Activated CD4-positive, alpha-beta memory T cell treated with anti-CD3 and anti-CD28 coated beads for 36 hours (primary cell): Measurements from ENCODE around the gene SCRG1. TPM values are rescaled to one million over a fixed set of nuclear protein-coding genes. Genes with fewer than 3 reads are reported as not detected.

ENCODE experiments used
- CTCF ChIA-PET: fragments of 350-600 bp; sonication (Branson Sonifier 250); formaldehyde crosslinking; loops from one replicate; lab custom pipeline; 2021; ENCODE audit warnings: antibody characterized with exemption, inconsistent platforms; lab: Charles Lee
- POLR2A ChIA-PET: fragments of 350-600 bp; sonication (Branson Sonifier 250); formaldehyde crosslinking; loops from one replicate; lab custom pipeline; 2021; ENCODE audit warnings: antibody characterized with exemption; lab: Charles Lee
- DNase-seq: peaks from one replicate; pipeline ENCODE4 v3.0.0-alpha.2; 2020
- H3K27ac Mint-ChIP-seq: one replicate; pipeline ENCODE4 v1.8.0; 2021; ENCODE audit warnings: mixed read lengths
- H3K27me3 Mint-ChIP-seq: one replicate; pipeline ENCODE4 v1.8.0; 2021; ENCODE audit warnings: mixed read lengths
- H3K36me3 Mint-ChIP-seq: one replicate; pipeline ENCODE4 v1.8.0; 2021; ENCODE audit warnings: mixed read lengths
- H3K4me1 Mint-ChIP-seq: one replicate; pipeline ENCODE4 v1.8.0; 2021; ENCODE audit warnings: low read depth, mixed read lengths
- H3K4me3 Mint-ChIP-seq: one replicate; pipeline ENCODE4 v1.8.0; 2021; ENCODE audit warnings: mild to moderate bottlenecking, mixed read lengths
- H3K9me3 Mint-ChIP-seq: one replicate; pipeline ENCODE4 v1.8.0; 2021; ENCODE audit warnings: mixed read lengths
- intact Hi-C: fragments of 100-400 bp; cut with micrococcal nuclease; formaldehyde crosslinking; loops from one replicate; pipeline ENCODE4 v1.15.1; 2023
- total RNA-seq, 2 experiments: library from RNA; stranded (reverse); gene quantifications; one replicate each; pipeline ENCODE4 v1.2.3, GENCODE V29; 2021

Gene SCRG1
- total RNA-seq, 2 experiments from 2014 or later: not detected

- CTCF ChIA-PET: interaction anchor here (1.0 kb wide), 1 partner anchor 40 kb away, joined by 3 read pairs; no protein-coding TSS in a partner anchor
- Mint-ChIP-seq H3K27me3 (peaks cover 1% of the 10 kb centered on the region), H3K27ac (no peak overlapping the region), H3K4me1 (no peaks in the 10 kb centered on the region), H3K36me3 (peaks cover 6% of the 10 kb centered on the region), H3K9me3 (no peaks in the 10 kb centered on the region), H3K4me3 (no peak overlapping the region)
- POLR2A ChIA-PET: no interaction called here
- no peak for DNase-seq
- intact Hi-C loops: no loop called here
Measured at GRCh38 chr4:173379929-173380328, 19.0 kb downstream of the SCRG1 start.

DNA sequence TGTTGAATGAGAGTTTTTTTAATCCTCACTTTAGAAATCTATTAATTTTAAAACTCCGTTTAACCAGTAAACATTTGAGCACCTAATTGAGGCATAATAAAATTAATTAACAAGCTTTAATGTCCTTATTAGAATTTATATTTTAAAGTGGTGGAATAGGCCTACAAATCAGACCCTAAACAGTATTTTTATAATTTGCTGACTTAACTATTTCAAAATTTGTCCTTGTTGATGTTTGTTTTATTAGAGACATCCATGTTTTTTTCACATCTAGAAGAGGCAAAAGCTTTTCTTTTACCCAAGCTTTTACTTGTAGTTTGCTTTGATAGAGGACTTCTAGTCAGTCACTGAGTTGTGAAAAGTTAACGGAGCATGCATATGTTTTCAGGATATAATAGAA, 24.3 kb downstream of the SCRG1 start:
- H3K4me3 Mint-ChIP-seq: no peak overlapping the region
- ChIA-PET CTCF (interaction anchor here (1.8 kb wide), 1 partner anchor 73 kb away, joined by 5 read pairs; no protein-coding TSS in a partner anchor), POLR2A (no interaction called here)
- DNase-seq: no peak
- no peaks in the 10 kb centered on the region for H3K9me3 Mint-ChIP-seq
- intact Hi-C loops: no loop called here
- H3K36me3 Mint-ChIP-seq: peaks cover 11% of the 10 kb centered on the region
- H3K4me1 Mint-ChIP-seq: peaks cover 10% of the 10 kb centered on the region
- peaks cover 4% of the 10 kb centered on the region for H3K27me3 Mint-ChIP-seq
- no peak overlapping the region for H3K27ac Mint-ChIP-seq

GRCh38 chr4:173371292-173372192, 27.4 kb downstream of the SCRG1 start:
- DNase-seq: peak; percentile 57
- H3K4me1 Mint-ChIP-seq: peaks cover 26% of the 10 kb centered on the region
- H3K27ac Mint-ChIP-seq: peak overlapping the region; percentile 66
- no peaks in the 10 kb centered on the region for H3K9me3 Mint-ChIP-seq
- H3K27me3 Mint-ChIP-seq: peaks cover 4% of the 10 kb centered on the region
- intact Hi-C loops: loop anchor here (2.0 kb wide), 1 partner anchor 45 kb away; no protein-coding TSS in a partner anchor
- POLR2A ChIA-PET: interaction anchor here (0.7 to 4.3 kb wide), 3 partner anchors 13 to 41 kb away, joined by 4 to 117 read pairs (median 6); partner anchors contain the start of gene HMGB2
- H3K36me3 Mint-ChIP-seq: peaks cover 11% of the 10 kb centered on the region
- peak overlapping the region; percentile 94 for H3K4me3 Mint-ChIP-seq
- CTCF ChIA-PET: interaction anchor here (1.2 to 3.2 kb wide), 7 partner anchors 15 to 70 kb away, joined by 3 to 15 read pairs (median 5); partner anchors contain the start of gene HMGB2

GRCh38 chr4:173370477-173371291, 28.2 kb downstream of the SCRG1 start, which contains the start of gene SAP30:
Gene SAP30, plus strand, starts transcription at chr4:173370954. Its CDS starts 229 bp downstream, at chr4:173371183.
- intact Hi-C loops: loop anchor here (1.0 kb wide), 4 partner anchors 36 to 913 kb away; partner anchors contain the start of genes CEP44, FBXO8, GALNT7 and HMGB2
- H3K4me3 Mint-ChIP-seq: peak within 1 kb of the TSS; percentile 100
- DNase-seq: peak; percentile 99
- H3K4me1 Mint-ChIP-seq: peaks cover 33% of the 10 kb centered on the region
- H3K27ac Mint-ChIP-seq: peak within 1 kb of the TSS; percentile 99
- peaks cover 8% of the 10 kb centered on the region for H3K36me3 Mint-ChIP-seq
- POLR2A ChIA-PET: interaction anchor here (0.7 to 4.3 kb wide), 4 partner anchors 36 to 50 kb away, joined by 3 to 117 read pairs (median 6); partner anchors contain the start of gene HMGB2
- CTCF ChIA-PET: interaction anchor here (1.3 to 3.2 kb wide), 4 partner anchors 14 to 52 kb away, joined by 3 to 15 read pairs (median 4); partner anchors contain the start of gene HMGB2
- no peaks in the 10 kb centered on the region for H3K9me3 Mint-ChIP-seq
- H3K27me3 Mint-ChIP-seq: peaks cover 4% of the 10 kb centered on the region

DNA sequence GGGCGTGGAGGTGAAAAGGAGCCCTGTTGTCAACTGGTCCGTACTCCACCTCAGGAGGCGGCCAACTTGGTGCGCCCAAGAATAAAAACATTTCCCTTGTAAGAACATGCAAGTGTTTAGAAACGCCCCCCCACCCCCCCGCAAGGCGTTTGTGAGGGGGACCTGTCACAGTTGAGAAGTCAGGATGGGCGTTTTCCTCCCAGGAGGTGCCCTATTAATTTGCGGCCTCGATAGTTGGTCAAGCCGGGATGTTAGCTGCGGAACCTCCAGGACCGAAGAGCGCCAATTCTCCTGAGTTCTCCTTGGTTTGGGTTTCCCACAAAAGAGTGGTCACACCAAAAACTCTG, 28.8 kb downstream of the SCRG1 start:
- peaks cover 8% of the 10 kb centered on the region for H3K36me3 Mint-ChIP-seq
- ChIA-PET POLR2A (interaction anchor here (0.7 to 4.3 kb wide), 5 partner anchors 36 to 202 kb away, joined by 3 to 117 read pairs (median 5); partner anchors contain the start of gene HMGB2), CTCF (interaction anchor here (0.9 to 1.5 kb wide), 3 partner anchors 36 to 51 kb away, joined by 3 to 5 read pairs (median 3); partner anchors contain the start of gene HMGB2)

DNA sequence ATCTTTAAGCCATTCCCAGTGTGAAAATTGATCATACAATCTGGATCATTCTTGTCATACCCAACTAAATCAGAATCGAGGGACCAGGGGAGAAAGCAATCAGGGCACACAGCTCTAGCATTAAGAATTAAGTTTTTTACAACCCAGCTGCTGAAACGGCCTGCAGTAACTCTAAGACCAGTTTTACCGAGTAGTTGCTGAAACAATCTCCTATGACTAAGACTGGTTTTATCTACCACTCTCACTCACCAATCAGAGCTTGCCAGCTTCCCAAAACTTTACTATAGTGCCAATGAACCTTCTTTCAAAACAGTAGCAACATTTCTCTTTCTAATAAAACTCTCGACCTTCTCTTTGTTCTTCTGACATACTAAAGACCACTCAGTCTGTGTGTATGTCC, 31.0 kb downstream of the SCRG1 start:
- CTCF ChIA-PET: interaction anchor here (1.1 to 2.8 kb wide), 3 partner anchors 13 to 67 kb away, joined by 3 to 10 read pairs (median 3); no protein-coding TSS in a partner anchor
- POLR2A ChIA-PET: interaction anchor here (1.2 to 1.3 kb wide), 2 partner anchors 33 to 35 kb away, joined by 3 to 13 read pairs; partner anchors contain the start of gene HMGB2
- Mint-ChIP-seq H3K4me3 (no peak overlapping the region), H3K27me3 (peaks cover 2% of the 10 kb centered on the region), H3K36me3 (peaks cover 3% of the 10 kb centered on the region), H3K4me1 (peaks cover 33% of the 10 kb centered on the region), H3K27ac (no peak overlapping the region), H3K9me3 (no peaks in the 10 kb centered on the region)
- intact Hi-C loops: no loop called here
- no peak for DNase-seq

More for the DNA sequence above, 28.8 kb downstream of the SCRG1 start:
- peak overlapping the region; percentile 99 for H3K27ac Mint-ChIP-seq
- no peaks in the 10 kb centered on the region for H3K9me3 Mint-ChIP-seq
- H3K4me1 Mint-ChIP-seq: peaks cover 38% of the 10 kb centered on the region
- peaks cover 4% of the 10 kb centered on the region for H3K27me3 Mint-ChIP-seq
- peak overlapping the region; percentile 100 for H3K4me3 Mint-ChIP-seq
- peak; percentile 71 for DNase-seq
- intact Hi-C loops: loop anchor here (1.0 kb wide), 4 partner anchors 36 to 913 kb away; partner anchors contain the start of genes CEP44, FBXO8, GALNT7 and HMGB2

DNA sequence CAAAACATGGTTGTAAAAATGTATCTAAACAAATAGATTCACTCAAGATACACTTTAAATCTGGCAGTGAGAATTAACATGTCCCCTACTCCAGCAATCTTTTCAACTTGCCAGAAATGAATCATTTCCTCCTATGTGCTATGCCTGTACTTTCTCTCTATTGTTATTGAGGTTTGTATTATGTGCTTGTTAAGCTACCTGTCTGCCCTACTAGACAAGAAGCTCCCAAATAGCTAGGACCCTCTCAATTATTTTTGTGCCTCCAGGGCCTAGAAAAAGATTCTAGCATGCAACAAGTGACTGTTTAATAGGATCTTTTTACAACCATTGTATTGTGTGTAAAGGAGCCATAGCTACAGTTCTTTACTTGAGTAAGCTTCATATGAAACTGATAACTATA, 31.6 kb downstream of the SCRG1 start:
- CTCF ChIA-PET: interaction anchor here (1.1 to 2.8 kb wide), 3 partner anchors 12 to 66 kb away, joined by 3 to 10 read pairs (median 3); no protein-coding TSS in a partner anchor
- POLR2A ChIA-PET: interaction anchor here (1.2 to 1.3 kb wide), 2 partner anchors 32 to 34 kb away, joined by 3 to 13 read pairs; partner anchors contain the start of gene HMGB2
- Mint-ChIP-seq H3K9me3 (no peaks in the 10 kb centered on the region), H3K36me3 (peaks cover 2% of the 10 kb centered on the region), H3K4me1 (peaks cover 30% of the 10 kb centered on the region), H3K27me3 (no peaks in the 10 kb centered on the region), H3K27ac (peak overlapping the region; percentile 19), H3K4me3 (no peak overlapping the region)
- no peak for DNase-seq
- intact Hi-C loops: no loop called here

DNA sequence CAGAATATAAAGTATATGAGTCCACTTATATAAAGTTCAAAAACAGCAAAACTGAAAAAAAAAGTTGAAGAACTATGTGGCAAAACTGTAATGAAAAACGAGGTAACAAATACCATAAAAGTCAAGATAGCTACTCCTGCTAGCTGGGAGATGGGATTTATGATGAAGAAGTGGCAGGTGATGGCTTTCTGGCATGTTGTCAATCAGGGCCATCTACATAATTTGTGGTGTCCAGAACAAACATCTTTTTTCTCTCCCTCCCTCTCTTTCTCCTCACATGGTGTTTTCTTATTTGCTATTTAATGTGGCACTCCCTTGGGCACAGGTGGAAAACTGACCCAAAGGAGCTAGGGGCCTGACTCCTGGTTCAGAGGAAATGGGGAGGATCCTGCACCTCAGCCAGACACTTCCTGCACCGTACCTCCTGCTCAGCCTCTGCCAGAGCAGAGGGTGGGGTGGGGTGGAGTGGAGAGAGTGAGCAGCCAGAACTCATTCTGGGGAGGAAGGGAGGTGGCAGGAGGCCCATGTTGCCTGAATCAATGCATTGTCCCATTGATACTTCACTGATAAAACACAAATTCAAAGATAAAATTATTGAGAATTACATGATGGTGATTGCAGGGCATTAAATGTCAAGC, 33.4 kb downstream of the SCRG1 start:
- CTCF ChIA-PET: interaction anchor here (0.7 kb wide), 1 partner anchor 20 kb away, joined by 3 read pairs; no protein-coding TSS in a partner anchor
- H3K27ac Mint-ChIP-seq: no peak overlapping the region
- no peaks in the 10 kb centered on the region for H3K36me3 Mint-ChIP-seq
- H3K27me3 Mint-ChIP-seq: no peaks in the 10 kb centered on the region
- H3K4me1 Mint-ChIP-seq: peaks cover 28% of the 10 kb centered on the region
- no peak for DNase-seq
- intact Hi-C loops: no loop called here
- H3K4me3 Mint-ChIP-seq: no peak overlapping the region
- POLR2A ChIA-PET: no interaction called here
- H3K9me3 Mint-ChIP-seq: no peaks in the 10 kb centered on the region

DNA sequence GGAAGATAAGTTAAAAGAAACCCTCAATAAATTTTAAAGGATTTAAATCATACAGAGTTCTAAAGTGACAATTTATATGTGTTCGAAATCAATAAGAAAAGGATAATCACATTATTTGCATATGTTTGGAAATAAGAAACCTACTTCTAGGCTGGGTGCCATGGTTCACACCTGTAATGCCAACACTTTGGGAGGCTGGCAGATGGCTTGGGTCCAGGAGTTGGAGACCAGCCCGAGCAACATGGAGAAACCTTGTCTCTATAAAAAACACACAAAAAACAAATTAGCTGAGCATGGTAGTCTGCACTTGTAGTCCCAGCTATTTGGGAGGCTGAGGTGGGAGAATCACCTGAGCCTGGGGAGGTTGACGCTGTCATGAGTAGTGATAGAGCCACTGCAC, 36.2 kb downstream of the SCRG1 start:
- Mint-ChIP-seq H3K4me1 (peaks cover 19% of the 10 kb centered on the region), H3K36me3 (no peaks in the 10 kb centered on the region), H3K9me3 (no peaks in the 10 kb centered on the region), H3K27me3 (peaks cover 2% of the 10 kb centered on the region), H3K27ac (no peak overlapping the region), H3K4me3 (no peak overlapping the region)
- POLR2A ChIA-PET: no interaction called here
- intact Hi-C loops: no loop called here
- CTCF ChIA-PET: no interaction called here
- no peak for DNase-seq

DNA sequence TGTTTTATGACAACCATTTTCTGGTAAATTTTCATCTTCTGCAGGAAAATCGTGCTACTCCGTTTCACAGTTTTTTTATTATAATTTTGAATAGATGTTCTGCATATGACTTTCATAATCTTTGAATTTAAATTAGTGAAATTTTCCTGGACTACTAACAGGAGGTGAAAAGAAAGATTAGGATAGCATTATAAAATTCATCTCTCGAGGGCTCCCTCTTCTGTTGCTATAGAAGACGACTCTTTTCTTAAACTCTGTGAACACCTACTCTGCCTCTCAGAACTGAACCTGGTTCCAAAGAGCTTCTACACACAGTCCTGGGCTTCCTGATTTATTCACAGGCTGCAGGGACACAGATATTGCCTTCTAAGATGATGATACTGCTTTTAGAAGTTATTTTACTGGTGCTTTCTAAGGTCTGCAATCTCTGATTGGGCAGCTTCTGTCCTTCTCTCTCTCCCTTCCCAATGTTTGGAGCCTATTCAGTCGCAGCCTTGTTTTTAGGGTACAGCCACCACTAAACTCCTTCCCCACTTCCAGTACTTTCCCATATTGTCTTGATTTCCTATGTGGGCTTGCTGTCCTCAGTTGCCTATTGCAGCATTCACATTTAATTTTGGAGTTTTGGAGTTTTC, 38.2 kb downstream of the SCRG1 start:
- intact Hi-C loops: no loop called here
- Mint-ChIP-seq H3K27ac (no peak overlapping the region), H3K9me3 (no peaks in the 10 kb centered on the region), H3K36me3 (no peaks in the 10 kb centered on the region), H3K27me3 (peaks cover 2% of the 10 kb centered on the region), H3K4me3 (no peak overlapping the region), H3K4me1 (peaks cover 6% of the 10 kb centered on the region)
- no peak for DNase-seq
- ChIA-PET CTCF (interaction anchor here (0.8 kb wide), 1 partner anchor 68 kb away, joined by 3 read pairs; no protein-coding TSS in a partner anchor), POLR2A (no interaction called here)
